Heart left ventricle (tissue), 13 donors: Measurements from ENCODE around the gene PKP1.

ENCODE experiments used
- CTCF ChIP-seq, 12 donors: fragments of 200-600 bp; sonication (generic) in 4 of 12; IDR thresholded peaks; one replicate each; pipeline versions ENCODE4 v1.5.0 to v1.8.0; 2018 to 2022; ENCODE audit warnings: antibody characterized with exemption in 12 of 12, mild to moderate bottlenecking in 5 of 12
- POLR2A ChIP-seq, 2 donors: fragments of 450-650 bp; IDR thresholded peaks; one replicate each; pipeline ENCODE4 v1.6.1; 2017; ENCODE audit warnings: antibody characterized with exemption in 2 of 2, mild to moderate bottlenecking in 2 of 2, moderate library complexity in 2 of 2
- donor health status: ischemic (EF 13 %, LVEDD 7.1; RV severe dilation, severe dysfunction).
- donor health status: DM: no; HTN: yes; CAD: no.
- donor health status: DM: no; HTN: no; CAD: no.
- donor health status: ischemic (EF 25% LVEDD 6.9; RV normal size, moderate dysfunction).
- donor health status: ischemic (EF 25% LVEDD 5.7; RV mildly dilated, moderate dysfunction).
- donor health status: ischemic (EF 35%, LVEDD 5.7; RV mildly dilated, moderate dysfunction).
- donor health status: nonischemic (EF 11% LVEDD 7.7; RV severe dilation, severe dysfunction).
- donor health status: DM: yes; HTN: yes; CAD: no.
- donor health status: PGD.
- donor health status: ischemic (EF 29% LVEDD 5.4; RV normal size, mild dysfunction).
- donor health status: nonischemic (EF 23%, LVEDD 6.1; RV moderate dilation, normal function).

GRCh38 chr1:201302163-201303152, 19.2 kb downstream of the PKP1 start:
- no peak for TF ChIP-seq CTCF (IDR thresholded peaks at IDR 0.05)
- no peak for TF ChIP-seq POLR2A (IDR thresholded peaks at IDR 0.05)
